IMR-90 (cell line): ENCODE results near the gene LRRC14B. TPM values are rescaled to one million over a fixed set of nuclear protein-coding genes. Genes with fewer than 3 reads are reported as not detected.

Experiments
- ATAC-seq: fragments of 200-7000 bp; cut with Tn5 transposase; 2 replicates; pipeline ENCODE4 v1.9.1; 2020; ENCODE audit warnings: low read depth, mild to moderate bottlenecking, moderate library complexity
- BruUV-seq: library from RNA; stranded (reverse); fragments of 400-500 nt; replicated peaks from 2 replicates; lab custom pipeline; 2021; lab: Mats Ljungman, UMichigan
- CTCF ChIA-PET: fragments of 300-600 bp; formaldehyde crosslinking; extraction: SDS; loops from one replicate; lab custom pipeline; 2021; ENCODE audit warnings: antibody characterized with exemption; lab: Yijun Ruan, JAX
- POLR2A ChIA-PET: fragments of 300-600 bp; sonication (Branson Sonifier 250); formaldehyde crosslinking; loops from one replicate; lab custom pipeline; 2022; ENCODE audit warnings: antibody characterized with exemption; ENCODE audit not compliant: unreplicated experiment; lab: Charles Lee
- DNase-seq: peaks from one replicate; pipeline ENCODE4 v3.0.0; 2013
- H2AFZ ChIP-seq: replicated peaks from 2 replicates; pipeline ENCODE3; 2013; ENCODE audit warnings: low read length, mild to moderate bottlenecking; ENCODE audit not compliant: poor library complexity
- H2AK5ac ChIP-seq: 2 replicates; pipeline ENCODE4 v1.6.1; 2013; ENCODE audit warnings: low read depth, low read length, inconsistent platforms
- H2AK9ac ChIP-seq: replicated peaks from 2 replicates; pipeline ENCODE3; 2013; ENCODE audit warnings: mild to moderate bottlenecking, low read depth, low read length, moderate library complexity; ENCODE audit not compliant: poor library complexity
- H2BK120ac ChIP-seq: 2 replicates; pipeline ENCODE4 v1.6.1; 2013; ENCODE audit warnings: low read depth, low read length, inconsistent platforms
- H2BK15ac ChIP-seq: 3 replicates; pipeline ENCODE4 v1.6.1; 2013; ENCODE audit warnings: low read depth, low read length, inconsistent platforms
- H2BK20ac ChIP-seq: 2 replicates; pipeline ENCODE4 v1.6.1; 2013; ENCODE audit warnings: low read depth, mild to moderate bottlenecking, inconsistent platforms, low read length, moderate library complexity
- H2BK5ac ChIP-seq: 2 replicates; pipeline ENCODE4 v1.6.1; 2013; ENCODE audit warnings: mild to moderate bottlenecking, low read depth, low read length, inconsistent platforms; ENCODE audit not compliant: poor library complexity, severe bottlenecking
- H3K14ac ChIP-seq: replicated peaks from 2 replicates; pipeline ENCODE4 v1.6.1; 2013; ENCODE audit warnings: low read depth, low read length, inconsistent platforms
- H3K18ac ChIP-seq: 2 replicates; pipeline ENCODE4 v1.6.1; 2013; ENCODE audit warnings: low read depth, low read length, control low read depth
- H3K23ac ChIP-seq: 2 replicates; pipeline ENCODE4 v1.6.1; 2013; ENCODE audit warnings: low read depth, low read length, inconsistent platforms
- H3K27ac ChIP-seq: 2 replicates; pipeline ENCODE4 v1.5.1; 2013; ENCODE audit warnings: mild to moderate bottlenecking, control low read depth, low read length; ENCODE audit not compliant: insufficient read depth
- H3K27me3 ChIP-seq: 2 replicates; pipeline ENCODE4 v1.6.1; 2013; ENCODE audit warnings: low read length; ENCODE audit not compliant: control insufficient read depth, insufficient read depth
- H3K36me3 ChIP-seq: 2 replicates; pipeline ENCODE4 v1.6.1; 2013; ENCODE audit warnings: low read length, mixed read lengths; ENCODE audit not compliant: control insufficient read depth, insufficient read depth
- H3K4ac ChIP-seq: 2 replicates; pipeline ENCODE4 v1.6.1; 2013; ENCODE audit warnings: low read depth, low read length, inconsistent platforms
- H3K4me1 ChIP-seq: 2 replicates; pipeline ENCODE4 v1.6.1; 2013; ENCODE audit warnings: low read length, mixed read lengths; ENCODE audit not compliant: control insufficient read depth, insufficient read depth
- H3K4me2 ChIP-seq: 2 replicates; pipeline ENCODE4 v1.6.1; 2013; ENCODE audit warnings: low read depth, mild to moderate bottlenecking, control low read depth, low read length, moderate library complexity
- H3K4me3 ChIP-seq: 2 replicates; pipeline ENCODE4 v1.5.1; 2013; ENCODE audit warnings: low read depth, mild to moderate bottlenecking, control low read depth, low read length, moderate library complexity; ENCODE audit not compliant: insufficient read depth
- H3K56ac ChIP-seq: 2 replicates; pipeline ENCODE4 v1.6.1; 2013; ENCODE audit warnings: low read length, inconsistent platforms; ENCODE audit not compliant: insufficient read depth; ENCODE audit errors: extremely low read depth
- H3K79me1 ChIP-seq, 2 experiments: 2 replicates each; pipeline ENCODE4 v1.6.1; 2013; ENCODE audit warnings: low read length in 2 of 2, inconsistent platforms in 1 of 2, low read depth in 1 of 2
- H3K9ac ChIP-seq: 2 replicates; pipeline ENCODE4 v1.6.1; 2013; ENCODE audit warnings: low read depth, low read length, control low read depth
- H3K9me1 ChIP-seq: 2 replicates; pipeline ENCODE4 v1.6.1; 2013; ENCODE audit warnings: low read length, inconsistent platforms; ENCODE audit not compliant: insufficient read depth
- H3K9me3 ChIP-seq: 2 replicates; pipeline ENCODE4 v1.6.1; 2013; ENCODE audit warnings: low read length; ENCODE audit not compliant: control insufficient read depth, insufficient read depth
- H4K20me1 ChIP-seq: 2 replicates; pipeline ENCODE4 v1.6.1; 2013; ENCODE audit warnings: low read length, inconsistent platforms; ENCODE audit not compliant: insufficient read depth
- H4K5ac ChIP-seq: 2 replicates; pipeline ENCODE4 v1.6.1; 2013; ENCODE audit warnings: mild to moderate bottlenecking, low read depth, low read length, control low read depth
- H4K8ac ChIP-seq, 2 experiments: 2 replicates each; pipeline ENCODE4 v1.6.1; 2013; ENCODE audit warnings: low read depth in 2 of 2, low read length in 2 of 2, control low read depth in 1 of 2, inconsistent platforms in 1 of 2
- H4K91ac ChIP-seq: 2 replicates; pipeline ENCODE4 v1.6.1; 2013; ENCODE audit warnings: low read depth, low read length, inconsistent platforms; ENCODE audit not compliant: insufficient read depth
- BHLHE40 ChIP-seq: fragments of 150-350 bp; IDR thresholded peaks from 2 replicates; pipeline ENCODE4 v1.6.1; 2016; ENCODE audit warnings: mild to moderate bottlenecking, low read depth, low read length
- CEBPB ChIP-seq: IDR thresholded peaks from 2 replicates; pipeline ENCODE4 v1.6.1; 2012; ENCODE audit warnings: low read depth, low read length, improper control_type of control experiment
- CHD1 ChIP-seq: IDR thresholded peaks from 2 replicates; pipeline ENCODE4 v1.6.1; 2012; ENCODE audit warnings: low read depth, low read length, improper control_type of control experiment
- CTCF ChIP-seq: conservative IDR thresholded peaks from 2 replicates; pipeline ENCODE4 v1.5.1; 2012; ENCODE audit warnings: mild to moderate bottlenecking, low read depth, low read length, improper control_type of control experiment
- ELK1 ChIP-seq: fragments of 150-350 bp; IDR thresholded peaks from 2 replicates; pipeline ENCODE4 v1.6.1; 2016; ENCODE audit warnings: low read depth, mild to moderate bottlenecking, low read length, moderate library complexity, borderline replicate concordance
- FOS ChIP-seq: fragments of 150-350 bp; IDR thresholded peaks from 2 replicates; pipeline ENCODE4 v1.6.1; 2016; ENCODE audit warnings: low read depth, low read length
- MAFK ChIP-seq: IDR thresholded peaks from 2 replicates; pipeline ENCODE4 v1.6.1; 2012; ENCODE audit warnings: low read depth, low read length, improper control_type of control experiment
- MAZ ChIP-seq: IDR thresholded peaks from 2 replicates; pipeline ENCODE4 v1.6.1; 2012; ENCODE audit warnings: low read depth, mild to moderate bottlenecking, low read length, improper control_type of control experiment, moderate library complexity, borderline replicate concordance
- MXI1 ChIP-seq: IDR thresholded peaks from 2 replicates; pipeline ENCODE4 v1.6.1; 2012; ENCODE audit warnings: low read depth, mild to moderate bottlenecking, low read length, moderate library complexity, borderline replicate concordance
- RAD21 ChIP-seq: IDR thresholded peaks from 2 replicates; pipeline ENCODE4 v1.6.1; 2012; ENCODE audit warnings: low read length, improper control_type of control experiment
- RCOR1 ChIP-seq: IDR thresholded peaks from 2 replicates; pipeline ENCODE4 v1.6.1; 2012; ENCODE audit warnings: mild to moderate bottlenecking, low read length, improper control_type of control experiment; ENCODE audit not compliant: insufficient replicate concordance
- SMC3 ChIP-seq: fragments of 150-350 bp; IDR thresholded peaks from 2 replicates; pipeline ENCODE4 v1.6.1; 2016; ENCODE audit warnings: low read depth, mild to moderate bottlenecking, antibody characterized with exemption, low read length, moderate library complexity
- WGBS, 2 experiments: methylation state at CpG; one replicate each; pipeline versions ENCODE4 v1.1.5 to v1.1.7; 2013; ENCODE audit warnings: missing lambda C conversion rate in 2 of 2; ENCODE audit not compliant: insufficient read length in 1 of 2; ENCODE audit errors: extremely low coverage in 2 of 2; 5-methylcytosine and 5-hydroxymethylcytosine counted together
- dilution Hi-C: fragments of 300-500 bp; cut with HindIII; formaldehyde crosslinking; loops from one replicate; pipeline ENCODE4 v1.14.3; 2018; ENCODE audit warnings: low sequenced_read_pairs; ENCODE audit not compliant: unreplicated experiment
- in situ Hi-C: fragments of 300-500 bp; cut with MboI; formaldehyde crosslinking; loops from 3 replicates; pipeline ENCODE4 v1.14.3; 2019; ENCODE audit warnings: low sequenced_read_pairs, inconsistent platforms, mixed read lengths
- intact Hi-C: fragments of 100-400 bp; cut with micrococcal nuclease; formaldehyde crosslinking; loops from 2 replicates; pipeline ENCODE4 v1.10.0; 2022
- polyA plus RNA-seq, 3 experiments: library from polyadenylated mRNA; depleted of rRNA; stranded (reverse); fragments of >200 nt; gene quantifications; 2 replicates each; pipeline ENCODE4 v1.2.3, GENCODE V29; 2012; ENCODE audit warnings: low replicate concordance in 1 of 3
- total RNA-seq: library from RNA; depleted of rRNA; stranded (reverse); fragments of >200 nt; gene quantifications from 2 replicates; pipeline ENCODE4 v1.2.3, GENCODE V29; 2012

The LRRC14B gene
- total and polyA plus RNA-seq, 2 of the 4 experiments (the other 2 are of a cell fraction), result not detected

- H3K79me1 ChIP-seq, result no peaks in the 10 kb centered on the region
- TF ChIP-seq MAZ (no peak), CTCF (no peak), SMC3 (no peak), MAFK (no peak), FOS (no peak), CEBPB (no peak), ELK1 (no peak), BHLHE40 (no peak), RCOR1 (no peak), CHD1 (no peak), MXI1 (no peak), RAD21 (no peak)
- H3K4me1 ChIP-seq, result peaks cover 4% of the 10 kb centered on the region; the same call in 1 of the 2 replicates
- no peak overlapping the region for H2BK20ac ChIP-seq
- no peak overlapping the region for H2BK15ac ChIP-seq
- no TSS peak for BruUV-seq
- H3K9me3 ChIP-seq, result no peaks in the 10 kb centered on the region
- H4K20me1 ChIP-seq, result no peaks in the 10 kb centered on the region
- CTCF ChIA-PET, result no interaction called here
- H2AK9ac ChIP-seq, result no peak overlapping the region
- H3K56ac ChIP-seq, result no peak overlapping the region
- H2BK120ac ChIP-seq, result no peak overlapping the region
- intact Hi-C loops (no loop called here), dilution Hi-C loops (no loop called here), in situ Hi-C loops (no loop called here)
- no peak overlapping the region for H2BK5ac ChIP-seq
- H3K4me3 ChIP-seq, result no peak overlapping the region
- no peak overlapping the region for H4K91ac ChIP-seq
- no peak overlapping the region for H3K27ac ChIP-seq
- ATAC-seq (no peak), DNase-seq (no peak)
- POLR2A ChIA-PET, result no interaction called here
- H2AK5ac ChIP-seq, result no peak overlapping the region
- H3K4me2 ChIP-seq, result no peak overlapping the region
- no peaks in the 10 kb centered on the region for H3K27me3 ChIP-seq
- peaks cover 5% of the 10 kb centered on the region; the same call in 1 of the 2 replicates for H3K9me1 ChIP-seq
- no peak overlapping the region for H3K4ac ChIP-seq
- no peak overlapping the region for H2AFZ ChIP-seq
- H3K18ac ChIP-seq, result no peak overlapping the region
- no peaks in the 10 kb centered on the region for H3K36me3 ChIP-seq
- no peak overlapping the region for H3K9ac ChIP-seq
- H3K23ac ChIP-seq, result no peak overlapping the region
- no peak overlapping the region for H4K8ac ChIP-seq
- H3K14ac ChIP-seq, result no peak overlapping the region
- WGBS, 2 experiments, result 95% methylated on average over 3 of the region's 10 CpGs; no CpG with 5 or more reads in 1 of the 2 experiments
- H4K5ac ChIP-seq, result no peak overlapping the region
Observed at GRCh38 chr5:154236-154635, 37.1 kb upstream of the LRRC14B start.
